HG03064 (cell line): ENCODE results near the gene NME3.
"Not testable (repeated sequence)": the region's sequence is repeated elsewhere in the genome, so short reads cannot be mapped to it uniquely, and the experiment has no call there.

Experiments used
- ATAC-seq: cut with Tn5 transposase; IDR thresholded peaks from one replicate; pipeline ENCODE4 v1.9.1; 2021; ENCODE audit warnings: low read depth; ENCODE audit not compliant: unreplicated experiment

NME3 gene

DNA sequence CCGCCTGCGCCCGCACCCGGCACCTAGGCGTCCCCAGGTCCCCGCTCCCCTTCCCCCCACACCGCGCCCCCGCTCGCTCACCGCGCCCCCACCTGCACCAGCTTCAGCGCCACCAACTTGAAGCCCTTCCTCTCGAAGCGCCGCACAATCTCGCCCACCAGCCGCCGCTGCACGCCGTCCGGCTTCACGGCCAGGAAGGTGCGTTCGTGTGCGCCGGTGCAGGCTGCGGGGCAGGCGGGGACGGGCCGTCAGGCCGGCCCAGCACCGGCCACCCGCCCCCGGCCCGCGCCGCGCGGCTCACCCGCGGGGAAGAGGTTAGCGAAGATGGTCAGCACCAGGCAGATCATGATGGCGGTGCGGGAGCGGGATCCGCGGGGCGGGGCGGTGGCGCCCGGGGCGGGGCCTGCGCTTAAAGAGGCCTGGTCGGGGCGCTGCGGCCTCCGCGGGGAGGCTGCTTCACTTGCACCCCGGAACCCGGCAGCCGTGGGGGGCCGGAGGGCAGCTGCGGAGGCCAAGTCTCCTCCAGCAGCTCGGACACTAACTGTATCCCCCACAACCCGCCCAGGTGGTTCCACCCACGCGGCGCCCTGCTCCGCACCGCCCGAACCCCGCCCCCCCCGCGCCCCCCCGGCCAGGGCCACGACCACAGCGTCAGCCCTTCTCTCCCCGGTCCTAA, at the start of gene NME3:
Gene NME3 (minus strand): TSS at position 356 of the 676 bp plus-strand sequence. CDS start 9 bp downstream, at position 347.
- ATAC-seq, result no peak

DNA sequence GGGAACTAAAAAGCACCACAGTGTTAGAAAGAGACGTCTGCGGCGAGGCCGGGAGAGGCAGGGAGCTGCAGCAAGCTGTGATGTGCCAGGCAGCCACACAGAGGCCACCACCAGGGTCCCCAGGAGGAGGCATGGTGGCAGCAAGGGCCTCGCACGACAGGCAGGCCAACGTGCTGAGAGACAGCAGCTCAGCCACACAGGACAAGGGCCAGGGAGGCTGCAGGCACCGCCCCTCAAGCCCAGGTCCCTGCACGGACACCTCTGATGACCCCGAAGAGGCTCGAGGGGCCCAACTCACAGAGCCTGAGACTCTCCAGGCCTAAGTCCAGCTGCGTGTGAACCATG, 49.6 kb upstream of the NME3 start:
- no peak for ATAC-seq

DNA sequence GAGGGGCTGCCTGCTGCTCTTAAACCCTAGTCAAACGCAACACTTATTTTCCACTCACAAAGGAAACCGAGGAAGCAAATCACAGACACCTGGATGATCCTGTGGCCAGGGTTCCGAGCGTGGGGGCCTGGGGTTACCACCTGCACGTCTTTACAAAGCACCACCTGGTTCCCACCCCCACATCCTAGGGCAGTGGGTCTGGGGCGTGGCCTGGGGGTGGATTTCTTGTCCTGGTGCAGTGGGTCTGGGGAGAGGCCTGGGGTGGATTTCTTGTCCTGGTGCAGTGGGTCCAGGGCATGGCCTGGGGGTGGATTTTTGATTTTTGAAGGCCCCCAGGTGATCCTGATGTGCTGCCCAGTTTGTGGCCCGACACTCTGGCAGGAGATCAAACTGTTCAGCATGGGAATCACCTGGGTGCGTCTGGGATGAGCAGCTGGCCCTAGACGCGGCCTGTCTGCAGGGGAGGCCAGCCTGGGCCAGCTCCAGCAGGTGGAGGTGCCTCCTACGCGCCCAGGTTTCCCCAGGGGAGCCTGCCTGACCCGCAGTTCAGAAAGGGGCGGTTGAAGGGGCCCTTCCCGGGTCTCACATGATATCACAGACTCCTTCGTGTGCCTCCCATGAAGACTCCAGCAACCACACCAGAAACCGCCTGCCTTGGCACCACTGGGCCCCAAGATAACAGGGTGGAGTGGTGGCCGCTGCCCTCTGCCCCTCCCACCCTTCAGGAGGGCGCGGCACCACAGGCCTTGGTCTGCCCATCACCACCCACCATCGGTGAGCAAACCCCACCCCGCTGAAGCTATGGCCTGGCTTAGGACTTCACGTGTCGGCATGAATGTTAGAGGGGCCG, 49.0 kb upstream of the NME3 start:
- no peak for ATAC-seq

DNA sequence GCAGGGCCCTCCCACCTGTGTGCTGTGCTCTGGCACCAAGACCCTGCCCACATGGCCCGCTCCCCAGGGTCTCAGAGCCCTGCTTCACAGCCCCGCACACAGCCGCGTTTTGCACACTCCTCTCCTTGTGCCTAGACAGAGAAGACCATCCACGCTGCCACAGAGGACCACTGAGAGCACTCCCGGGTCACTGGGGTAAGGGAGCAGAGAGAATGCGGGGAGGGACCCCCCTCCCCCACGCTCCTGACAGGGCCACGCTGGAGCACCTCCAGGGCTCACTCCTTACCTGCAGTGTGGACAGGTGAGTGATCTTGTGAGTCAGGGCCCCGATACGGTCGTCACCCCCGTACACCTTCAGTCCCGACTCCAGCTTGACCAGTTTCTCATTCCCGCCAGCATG, 48.3 kb upstream of the NME3 start:
- ATAC-seq, result no peak

DNA sequence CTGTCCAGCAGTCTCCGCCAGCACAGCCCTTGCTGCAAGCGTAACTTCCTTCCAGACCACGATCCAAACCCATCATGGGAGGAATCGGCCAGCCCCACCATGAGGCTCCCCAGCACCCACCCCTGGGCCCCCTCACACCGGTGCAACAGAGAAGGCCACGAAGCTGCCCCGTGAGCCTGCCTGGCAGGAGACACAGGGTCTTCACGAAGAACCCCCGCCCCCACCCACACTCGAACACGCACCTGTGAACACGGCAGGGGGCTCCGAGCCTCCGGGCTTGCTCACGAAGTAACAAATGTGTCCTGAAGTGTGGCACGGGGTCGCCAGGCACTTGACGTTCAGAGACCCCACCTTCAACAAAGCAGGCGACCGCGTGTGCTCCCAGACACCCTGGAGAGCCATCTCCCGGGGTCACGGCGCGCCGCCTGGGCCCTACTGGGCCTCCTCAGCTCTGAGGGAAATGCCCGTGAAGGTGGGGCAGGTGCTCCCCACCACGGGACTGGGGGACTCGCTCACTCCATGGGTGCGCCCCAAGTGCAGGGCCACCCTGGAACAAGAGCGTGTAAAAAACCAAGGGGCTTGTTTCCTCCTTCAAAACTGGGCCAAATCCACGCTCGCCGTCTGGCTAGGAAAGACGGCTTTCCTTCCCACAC, 47.7 kb upstream of the NME3 start:
- ATAC-seq, result no peak

DNA sequence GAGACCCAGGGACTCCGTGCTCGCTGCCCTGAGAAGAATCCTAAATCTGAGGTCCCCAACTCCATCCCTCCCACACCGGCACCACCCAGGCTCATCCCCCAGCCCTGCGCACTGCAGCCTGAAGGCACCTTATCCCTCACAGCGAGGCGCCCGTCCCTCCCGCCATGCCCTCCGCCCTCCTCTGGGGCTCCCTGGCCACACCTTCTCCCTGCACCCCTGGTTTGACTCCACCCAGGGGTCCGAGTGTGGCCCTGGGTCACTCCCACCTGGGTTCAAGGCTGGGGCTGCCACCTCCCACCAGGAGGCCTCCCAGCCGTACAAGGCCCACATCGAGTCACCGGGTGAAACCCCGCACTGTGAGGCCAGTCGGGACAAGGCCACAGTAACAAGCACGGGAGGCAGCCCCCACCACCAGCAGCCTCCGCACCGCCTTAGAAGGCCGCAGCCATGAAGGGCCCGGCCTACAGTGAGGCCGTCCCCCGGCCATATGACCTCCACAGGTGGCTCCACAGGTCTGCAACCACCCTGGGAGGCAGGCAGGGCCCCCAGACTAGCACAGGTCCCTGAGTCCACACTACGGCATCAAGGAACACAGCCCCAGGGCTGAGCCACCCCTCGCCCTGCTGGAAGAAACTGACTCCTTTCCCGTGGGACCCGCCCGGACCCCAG, 47.0 kb upstream of the NME3 start:
- no peak for ATAC-seq

DNA sequence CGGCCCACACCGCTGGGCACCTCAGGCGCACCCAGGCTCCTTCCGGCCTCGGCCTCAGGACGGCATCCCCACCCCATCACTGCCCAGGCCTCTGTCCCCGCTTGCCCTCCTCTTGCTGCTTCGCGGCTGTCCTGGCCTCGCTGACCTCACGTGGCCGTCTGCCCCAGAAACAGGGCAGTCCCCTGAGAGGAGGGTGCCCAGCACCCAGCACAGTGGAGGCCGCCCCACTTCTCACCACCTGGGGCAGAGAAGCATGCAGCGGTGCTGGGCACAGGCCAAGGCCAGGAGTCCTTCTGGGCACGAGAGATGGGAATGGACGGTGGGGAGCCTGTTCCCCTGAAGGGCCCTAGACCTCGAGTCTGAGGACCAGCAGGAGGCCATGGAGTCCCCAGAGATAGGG, 46.4 kb upstream of the NME3 start:
- ATAC-seq, result no peak

DNA sequence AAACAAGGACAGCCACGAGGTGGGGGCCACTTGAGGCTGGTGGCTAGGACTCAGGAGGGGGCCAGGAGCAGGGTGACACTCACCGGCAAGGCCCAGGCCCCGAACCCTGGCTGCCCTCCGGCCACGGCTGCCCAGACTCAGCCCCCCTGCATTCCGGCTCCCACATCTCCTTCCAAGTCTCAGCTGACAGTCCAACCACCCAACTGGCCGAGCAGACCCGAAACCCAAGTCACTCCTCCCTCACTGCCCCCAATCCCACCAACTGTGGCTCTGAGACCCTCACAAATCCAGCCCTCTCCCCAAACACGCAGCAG, 45.9 kb upstream of the NME3 start:
- no peak for ATAC-seq

DNA sequence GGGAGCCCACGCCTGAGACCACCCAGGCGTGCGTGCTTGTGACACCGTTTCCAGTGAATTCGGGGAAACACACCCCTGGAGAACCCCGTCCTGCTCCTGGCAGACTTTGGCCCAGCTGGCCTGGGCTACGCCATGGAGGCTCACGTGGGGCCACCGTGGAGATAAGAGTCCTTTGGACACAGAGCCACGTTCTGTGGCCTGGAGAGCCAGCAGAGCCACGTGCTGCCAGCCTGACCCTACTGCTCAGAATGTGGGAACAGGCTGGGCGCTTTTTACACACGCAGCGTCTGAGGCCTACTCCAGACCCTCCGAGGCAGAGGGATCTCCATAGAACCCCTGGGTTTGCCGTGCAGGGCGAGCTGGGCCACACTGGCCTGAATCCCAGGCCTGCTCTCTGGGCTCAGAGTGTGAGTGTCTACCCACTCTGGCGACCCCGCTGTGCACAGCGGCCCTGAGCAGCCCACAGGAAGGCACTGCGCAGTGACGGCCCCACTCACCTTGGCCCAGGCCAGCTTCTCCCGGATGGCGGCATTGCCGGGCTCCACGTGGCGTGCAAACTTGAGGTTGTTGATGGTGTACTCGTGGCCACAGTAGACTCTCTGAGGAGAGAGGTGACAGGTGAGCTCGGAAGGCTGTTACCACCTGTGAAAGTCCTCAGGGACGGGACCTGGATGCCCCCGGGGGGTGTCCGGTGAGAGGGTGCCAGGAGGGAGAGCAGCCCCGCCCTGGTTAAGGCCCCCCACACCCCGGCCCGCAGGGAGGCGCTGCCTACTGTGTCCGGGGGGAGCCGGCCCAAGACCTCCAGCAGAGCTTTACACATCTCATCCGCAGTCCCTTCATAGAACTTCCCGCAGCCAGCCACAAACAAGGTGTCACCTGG, 45.3 kb upstream of the NME3 start:
- no peak for ATAC-seq

DNA sequence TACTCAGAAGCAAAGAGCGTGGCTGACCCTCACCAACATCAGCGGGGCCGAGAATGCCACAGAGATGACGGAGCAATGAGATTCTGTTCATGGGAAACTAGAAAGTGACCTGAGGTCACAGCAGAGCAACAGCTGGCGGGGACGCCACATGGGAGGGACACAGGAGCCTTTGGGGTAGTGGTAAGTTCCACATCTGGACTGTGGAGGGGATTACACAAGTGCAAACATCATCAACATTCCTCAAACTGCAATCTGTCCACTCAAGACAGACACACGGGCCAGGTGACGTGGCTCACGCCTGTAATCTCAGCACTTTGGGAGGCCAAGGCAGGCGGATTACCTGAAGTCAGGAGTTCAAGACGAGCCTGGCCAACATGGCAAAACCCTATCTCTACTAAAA, 44.1 kb upstream of the NME3 start:
- ATAC-seq, result no peak

DNA sequence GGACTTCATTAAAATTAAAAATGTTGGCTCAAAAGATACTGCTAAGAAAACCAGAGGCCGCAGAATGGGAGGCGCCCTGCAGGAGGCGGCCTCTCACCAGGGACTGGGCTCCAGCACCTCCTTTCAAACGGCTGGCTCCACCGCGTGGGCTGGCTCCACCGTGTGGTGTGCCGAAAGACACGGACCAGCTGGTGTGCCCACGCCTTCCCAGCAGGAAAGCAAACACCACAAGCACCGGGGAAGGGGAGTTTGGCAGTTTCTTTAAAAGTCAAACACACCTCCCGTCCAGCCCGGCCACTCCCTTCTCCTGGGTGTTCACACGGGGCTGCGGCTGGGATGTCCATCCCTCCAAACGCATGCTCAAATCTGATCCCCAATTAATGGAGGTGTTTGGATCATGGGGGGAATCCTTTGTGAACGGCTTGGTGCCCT, 41.4 kb upstream of the NME3 start:
- no peak for ATAC-seq

DNA sequence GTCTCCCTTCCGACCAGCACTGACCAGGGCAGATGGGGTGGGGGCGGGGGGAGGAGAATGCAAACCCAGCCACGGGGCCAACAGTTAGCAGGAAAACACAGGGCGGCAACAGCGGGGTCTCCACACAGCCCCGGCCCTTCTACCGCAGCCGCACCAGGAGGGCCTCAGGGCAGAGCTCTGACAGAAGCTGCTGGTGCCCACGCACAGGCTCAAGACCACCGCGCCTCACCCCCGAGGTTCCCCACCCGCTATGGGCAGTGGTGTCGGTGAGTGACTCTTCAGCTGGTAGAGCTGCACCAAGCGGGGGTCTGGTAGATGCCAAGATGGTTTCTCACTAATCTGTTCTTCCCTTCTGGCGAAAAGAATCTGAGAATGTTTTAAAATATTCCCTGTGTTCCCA, 39.2 kb upstream of the NME3 start:
- no peak for ATAC-seq

DNA sequence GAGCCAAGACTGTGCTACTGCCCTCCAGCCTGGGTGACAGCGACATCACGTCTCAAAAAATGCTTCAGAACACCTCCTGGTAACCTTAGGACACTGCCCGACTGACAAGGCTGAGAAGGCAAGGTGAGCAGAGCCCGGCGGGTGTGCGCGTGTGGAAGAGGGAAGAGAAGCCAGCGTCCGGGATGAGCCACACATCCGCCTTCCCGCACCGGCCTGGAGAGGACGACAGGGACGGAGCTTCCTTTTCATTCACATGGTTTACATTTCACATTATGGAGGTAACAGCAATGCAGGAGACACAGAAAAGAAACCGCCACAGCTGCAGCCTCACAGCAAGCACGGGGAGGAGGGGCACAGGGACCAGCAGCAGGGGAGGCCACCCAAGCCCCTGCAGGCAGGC, 38.8 kb upstream of the NME3 start:
- no peak for ATAC-seq

DNA sequence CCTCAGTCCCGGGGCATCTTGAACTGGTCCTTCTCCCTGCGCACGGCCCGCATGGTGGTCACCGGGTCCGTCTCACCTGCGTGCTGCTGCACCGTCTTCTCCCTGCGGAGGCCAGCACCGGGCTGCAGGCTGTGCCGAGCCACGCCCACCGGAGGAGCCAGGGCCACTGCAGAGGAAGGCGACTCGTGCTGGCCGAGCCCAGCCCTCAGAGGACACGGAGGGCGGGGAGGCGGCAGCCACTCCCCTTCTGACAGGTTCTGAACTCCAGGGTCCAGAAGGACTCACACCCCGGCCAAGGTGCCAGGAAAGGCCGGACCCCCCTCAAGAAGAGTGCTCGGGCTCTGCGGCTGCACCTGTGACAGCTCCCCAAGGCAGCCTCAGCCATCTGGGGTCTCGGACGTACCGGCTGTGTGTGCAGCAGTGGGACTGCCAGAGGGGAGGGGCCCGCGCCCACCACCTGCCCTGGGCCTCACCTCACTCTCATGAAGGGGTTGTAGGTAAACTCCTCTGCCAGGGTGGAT, 38.0 kb upstream of the NME3 start:
- ATAC-seq, result no peak

DNA sequence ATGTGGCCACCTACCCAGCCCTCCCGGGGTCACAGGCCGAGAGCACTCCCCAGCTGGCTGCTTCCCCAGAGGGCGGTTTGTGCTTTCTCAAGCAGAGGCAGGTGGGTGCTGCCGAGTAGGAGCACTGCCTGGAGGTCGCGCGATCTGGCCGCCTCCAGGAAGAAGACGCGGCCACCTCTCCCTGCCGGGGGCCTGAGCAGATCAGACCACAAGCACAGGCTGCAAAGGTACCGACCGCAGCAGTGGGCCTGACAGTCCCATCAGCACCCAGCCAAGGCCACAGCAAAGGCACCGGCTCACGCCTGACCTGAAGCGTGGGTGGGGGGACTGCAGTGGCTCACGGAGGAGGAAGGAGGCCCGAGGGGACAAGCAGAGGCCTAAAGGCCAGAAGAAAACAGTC, 37.3 kb upstream of the NME3 start:
- no peak for ATAC-seq

DNA sequence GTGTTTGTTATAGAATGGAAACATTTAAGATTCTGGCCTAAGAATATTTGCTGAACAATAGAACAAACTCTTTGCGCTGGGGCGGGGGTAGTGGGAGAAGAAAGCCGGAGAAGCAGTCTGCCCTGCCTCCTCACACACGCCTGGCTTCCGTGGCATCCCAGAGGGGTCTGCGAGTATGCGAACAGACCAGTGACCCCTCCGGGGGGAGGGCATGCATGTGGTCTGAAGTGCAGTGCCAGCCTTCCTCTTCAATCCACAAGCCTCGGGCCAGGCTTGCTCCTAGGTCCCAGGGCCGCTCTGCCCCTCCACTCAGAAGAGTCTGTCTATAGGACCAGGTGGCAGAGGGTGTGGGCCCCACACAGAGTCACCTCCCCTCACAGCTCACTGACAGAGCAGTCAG, 36.3 kb upstream of the NME3 start:
- no peak for ATAC-seq

DNA sequence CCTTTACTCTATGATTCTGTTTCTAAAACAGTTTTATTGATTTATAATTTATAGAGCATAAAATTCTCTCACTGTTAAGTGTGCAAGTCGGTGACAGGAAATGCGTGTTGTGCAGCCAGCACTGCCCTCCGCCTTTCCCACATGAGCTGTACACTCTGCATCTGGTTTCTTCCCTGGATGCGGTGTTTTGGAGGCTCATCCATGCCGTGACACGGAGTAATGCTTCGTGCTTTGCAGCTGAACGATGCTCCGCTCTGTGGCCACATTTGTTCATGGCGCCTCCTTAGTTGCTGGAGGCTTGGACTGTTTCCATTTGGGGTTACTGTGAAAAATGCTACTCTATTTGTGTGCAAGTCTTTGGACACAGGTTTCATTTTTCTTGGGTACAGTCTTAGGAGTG, 29.4 kb upstream of the NME3 start:
- ATAC-seq, result no peak

DNA sequence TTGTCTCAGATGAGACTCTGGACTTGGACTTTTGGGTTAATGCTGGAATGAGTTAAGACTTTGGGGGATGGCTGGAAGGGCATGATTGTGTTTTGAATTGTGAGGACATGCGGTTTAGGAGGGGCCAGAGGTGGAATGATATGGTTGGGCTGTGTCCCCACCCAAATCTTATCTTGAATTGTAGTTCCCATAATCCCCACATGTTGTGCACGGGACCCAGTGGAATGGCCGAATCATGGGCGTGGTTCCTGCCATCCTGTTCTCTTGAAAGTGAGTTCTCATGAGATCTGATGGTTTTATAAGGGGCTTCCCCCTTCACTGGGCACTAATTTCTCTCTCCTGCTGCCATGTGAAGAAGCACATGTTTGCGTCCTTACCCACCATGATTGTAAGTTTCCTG, 27.9 kb upstream of the NME3 start:
- not testable (repeated sequence) for ATAC-seq

DNA sequence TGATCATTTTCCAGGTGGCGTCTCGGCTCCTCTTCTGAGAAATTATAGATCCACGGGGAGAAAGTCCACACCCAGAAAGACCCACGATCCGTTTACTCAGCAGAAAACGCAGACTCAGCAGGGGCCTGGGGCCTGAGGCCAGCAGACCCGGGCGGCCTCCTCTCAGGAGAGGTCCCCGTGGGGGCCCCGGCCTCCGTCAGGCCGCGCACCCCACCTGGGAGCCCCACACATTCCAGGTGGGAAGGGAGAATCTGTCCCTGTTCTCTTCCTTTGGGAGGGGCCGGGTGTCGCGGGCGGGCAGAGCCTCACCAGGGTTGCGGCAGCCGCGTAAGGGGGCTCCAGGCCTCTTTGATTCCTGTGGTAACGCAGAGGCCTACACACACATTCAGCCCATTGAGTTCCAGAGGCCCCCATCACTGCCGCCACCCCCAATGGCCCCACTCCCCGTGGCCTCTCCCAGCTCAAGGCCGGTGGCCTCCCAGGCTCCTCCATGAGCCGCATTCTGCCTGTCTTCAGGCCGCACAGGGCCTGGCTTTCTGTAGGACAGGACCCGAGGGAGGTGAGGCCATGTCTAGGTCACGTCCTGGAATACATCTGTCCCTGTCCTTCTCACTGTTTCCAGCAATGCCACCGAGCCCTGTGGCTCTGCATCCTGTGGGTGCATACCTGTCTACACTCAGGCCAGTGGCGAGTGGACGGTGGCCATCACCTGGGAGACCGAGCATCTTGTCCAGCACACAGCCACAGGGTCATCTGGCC, 23.7 kb upstream of the NME3 start:
- no peak for ATAC-seq
